ENCODE data around the gene GYG2.
"Not testable (repeated sequence)": the region's sequence is repeated elsewhere in the genome, so short reads cannot be mapped to it uniquely, and the experiment has no call there.

Gene GYG2

GRCh38 chrX:2874222-2875135 is 45.7 kb downstream of the GYG2 start:
- no peak for DNase-seq

- DNase-seq, result no peak
These were observed 46.4 kb downstream of the GYG2 start for GRCh38 chrX:2875136-2875481.

DNA sequence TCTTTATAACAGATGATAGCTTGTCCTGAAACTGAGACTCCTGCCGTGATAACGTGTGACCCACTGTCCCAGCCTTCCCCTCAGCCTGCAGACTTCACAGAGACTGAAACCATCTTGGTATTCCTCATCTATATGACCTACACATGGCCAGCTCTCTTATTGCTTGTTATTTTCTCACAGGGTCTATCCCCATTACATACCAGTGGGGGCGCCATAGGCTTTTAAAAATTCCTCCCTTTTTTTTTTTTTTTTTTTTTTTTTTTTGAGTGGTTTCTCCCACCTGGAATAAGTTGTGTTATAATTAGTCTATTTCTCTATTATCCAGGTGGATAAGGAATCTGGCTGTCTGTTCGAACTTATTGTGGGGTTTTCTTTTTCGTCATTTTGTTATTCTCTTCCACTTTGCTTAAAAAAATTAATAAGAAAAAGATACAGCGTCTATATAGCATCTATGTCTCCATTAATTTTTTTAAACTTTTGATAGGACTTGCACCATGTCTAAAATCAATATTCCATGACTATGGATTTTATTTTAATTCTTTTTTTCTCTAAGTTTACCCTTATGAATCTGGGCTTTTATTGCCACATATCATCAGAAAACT is 47.2 kb downstream of the GYG2 start:
- no peak for DNase-seq

GRCh38 chrX:2878563-2878962 is 49.8 kb downstream of the GYG2 start:
- no peak for DNase-seq

DNA sequence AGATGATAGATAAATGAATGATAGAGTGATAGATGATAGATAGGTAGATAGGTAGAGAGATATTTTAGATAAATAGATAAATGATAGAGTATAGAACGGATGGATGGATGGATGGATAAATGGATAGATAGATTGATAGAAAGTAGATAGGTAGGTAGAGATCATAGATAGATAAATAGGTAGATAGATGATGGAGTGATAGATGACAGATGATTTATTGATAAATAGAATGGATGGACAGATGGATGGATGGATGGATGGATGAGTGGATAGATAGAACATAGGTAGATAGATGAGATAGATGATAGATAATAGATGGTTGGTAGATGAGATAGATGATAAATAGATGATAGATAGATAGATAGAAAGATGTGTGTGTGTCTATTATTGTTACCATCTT is 50.9 kb downstream of the GYG2 start:
- no peak for DNase-seq

- DNase-seq, result no peak
These were observed 55.0 kb downstream of the GYG2 start for GRCh38 chrX:2883770-2884169.

DNA sequence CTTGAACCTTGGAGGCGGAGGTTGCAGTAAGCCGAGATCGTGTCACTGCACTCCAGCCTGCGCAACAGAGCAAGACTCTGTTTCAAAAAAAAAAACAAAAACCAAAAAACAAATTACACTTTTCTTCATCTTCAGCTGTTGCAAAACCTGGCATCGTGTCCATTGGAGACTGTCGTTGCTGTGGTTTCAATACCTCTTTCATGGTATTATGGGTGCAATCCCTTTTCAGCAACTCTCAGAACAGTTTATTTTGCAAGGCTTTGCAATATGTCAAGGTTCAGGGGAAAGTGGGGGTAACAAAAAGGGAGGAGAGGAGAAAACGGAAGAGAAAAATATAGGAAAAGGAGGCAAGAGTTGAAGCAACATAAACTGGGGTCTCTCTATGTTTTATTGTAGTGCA is 59.6 kb downstream of the GYG2 start:
- DNase-seq, result no peak

- no peak for DNase-seq
These were observed 60.4 kb downstream of the GYG2 start for GRCh38 chrX:2889045-2889605.

DNA sequence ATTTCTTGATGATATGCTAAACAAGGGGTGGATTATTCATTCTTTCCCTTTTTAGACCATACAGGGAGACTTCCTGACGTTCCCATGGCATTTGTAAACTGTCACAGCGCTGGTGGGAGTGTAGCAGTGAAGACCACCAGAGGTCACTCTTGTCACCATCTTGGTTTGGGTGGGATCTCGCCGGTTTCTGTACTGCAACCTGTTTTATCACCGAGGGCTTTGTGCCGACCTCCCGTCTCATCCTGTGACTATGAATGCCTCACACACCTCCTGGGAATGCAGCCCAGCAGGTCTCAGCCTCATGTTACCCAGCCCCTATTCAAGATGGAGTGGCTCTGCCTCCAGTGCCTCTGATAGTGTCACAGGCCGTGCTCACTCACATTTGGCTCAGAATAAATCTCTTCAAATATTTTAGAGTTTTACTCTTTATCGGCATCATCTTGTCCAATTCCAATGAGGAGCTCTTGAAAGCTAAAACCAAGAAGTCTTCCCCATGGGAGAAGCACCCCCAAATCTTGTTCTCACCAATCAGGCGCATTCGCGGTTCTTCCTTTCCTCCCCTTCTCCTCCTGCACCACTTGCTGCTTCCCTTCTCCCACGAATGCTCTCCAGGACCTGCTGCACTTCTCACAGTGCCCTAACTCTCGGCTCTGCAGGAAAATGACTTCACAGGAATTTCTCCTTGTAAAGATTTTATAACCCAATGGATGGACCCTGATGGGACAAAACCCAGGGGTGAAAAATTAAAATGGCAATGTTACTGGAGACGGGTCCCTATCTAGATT is 61.2 kb downstream of the GYG2 start:
- DNase-seq, result not testable (repeated sequence)

DNA sequence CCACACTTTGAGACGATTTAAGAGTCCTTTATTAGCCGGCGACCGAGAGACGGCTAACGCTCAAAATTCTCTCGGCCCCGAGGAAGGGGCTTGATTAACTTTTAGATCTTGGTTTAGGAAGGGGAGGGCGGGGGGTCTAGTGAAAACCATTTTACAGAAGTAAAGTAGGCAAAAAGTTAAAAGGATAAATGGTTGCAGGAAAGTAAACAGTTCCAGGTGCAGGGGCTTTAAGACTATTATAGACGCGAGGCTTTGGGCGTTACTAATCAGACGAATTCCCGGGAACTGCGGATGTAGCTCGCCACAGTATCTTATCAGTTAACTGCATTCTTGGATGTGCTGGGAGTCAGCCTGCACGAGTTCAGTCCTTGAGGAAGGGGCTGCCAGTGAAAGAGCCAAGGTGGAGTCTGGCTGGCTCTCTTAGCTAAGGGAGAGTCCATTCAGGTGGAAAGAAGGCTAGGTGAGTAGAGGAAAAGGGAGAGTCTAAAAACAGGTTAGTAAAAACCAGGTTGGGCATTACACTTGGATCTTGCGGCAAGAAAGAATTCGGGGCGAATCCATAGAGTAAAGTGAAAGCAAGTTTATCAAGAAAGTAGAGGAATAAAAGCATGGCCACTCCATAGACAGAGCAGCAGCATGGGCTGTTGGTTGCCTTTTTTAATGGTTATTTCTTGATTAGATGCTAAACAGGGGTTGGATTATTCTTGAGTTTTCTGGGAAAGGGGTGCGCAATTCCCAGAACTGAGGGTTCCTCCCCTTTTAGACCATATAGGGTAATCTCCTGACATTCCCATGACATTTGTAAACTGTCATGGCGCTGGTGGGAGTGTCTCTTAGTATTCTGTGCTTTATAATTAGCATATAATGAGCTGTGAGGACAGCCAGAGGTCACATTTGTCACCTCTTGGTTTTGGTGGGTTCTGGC is 62.1 kb downstream of the GYG2 start:
- DNase-seq, result not testable (repeated sequence)

DNA sequence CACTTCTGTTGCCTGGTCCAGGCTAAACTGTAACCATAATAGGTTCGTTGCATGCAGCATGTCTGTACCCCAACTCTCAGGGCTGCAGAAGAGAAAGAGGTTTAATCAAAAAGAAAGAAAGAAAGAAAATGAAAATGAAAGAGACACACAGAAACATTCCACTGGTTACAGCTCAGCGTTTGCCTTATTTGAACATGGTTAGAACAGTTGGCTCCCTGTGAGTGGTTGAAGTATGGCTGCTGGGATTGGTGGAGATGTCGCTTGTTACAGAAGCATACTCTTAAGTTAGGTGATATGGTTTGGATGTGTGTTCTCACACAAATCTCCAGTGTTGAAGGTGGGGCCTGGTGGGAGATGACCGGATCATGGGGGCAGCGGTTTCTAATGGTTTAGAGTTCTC is 64.1 kb downstream of the GYG2 start:
- DNase-seq, result no peak

DNA sequence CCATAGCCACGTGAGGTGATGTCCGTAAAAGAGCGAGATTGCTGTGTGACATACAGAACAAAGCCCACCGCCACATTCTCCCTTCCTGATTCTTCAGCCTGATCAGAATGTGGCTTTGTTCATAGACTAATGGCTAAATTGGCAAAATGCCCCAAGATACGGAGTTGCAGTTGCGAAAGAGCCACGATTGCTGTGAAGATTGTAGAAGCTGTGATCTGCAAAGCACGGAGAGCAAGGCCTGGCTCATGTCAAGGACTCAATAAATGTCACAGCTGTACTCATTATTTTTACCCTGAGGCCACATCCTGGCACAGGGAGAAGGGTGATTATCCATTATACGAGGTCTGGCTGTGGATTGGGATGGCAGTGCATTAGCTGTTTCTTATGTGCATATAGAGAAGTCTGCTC is 66.2 kb downstream of the GYG2 start:
- DNase-seq, result no peak

DNA sequence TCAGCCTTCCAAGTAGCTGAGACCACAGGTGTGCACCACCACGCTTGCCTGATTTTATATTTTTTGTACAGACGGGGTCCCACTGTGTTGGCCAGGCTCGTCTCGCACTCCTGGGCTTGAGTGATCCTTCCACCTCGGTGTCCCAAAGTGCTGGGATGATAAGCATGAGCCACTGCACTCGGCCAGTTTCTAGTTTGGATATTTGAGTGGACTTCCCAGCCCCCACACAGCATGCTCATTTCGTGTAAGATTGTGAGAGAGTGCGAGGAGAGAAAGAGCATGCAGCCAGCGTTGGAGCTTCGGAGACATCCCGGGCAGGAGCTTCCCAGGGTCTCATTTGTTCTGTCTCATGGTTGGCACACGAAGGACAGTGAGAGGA is 68.6 kb downstream of the GYG2 start:
- no peak for DNase-seq

DNA sequence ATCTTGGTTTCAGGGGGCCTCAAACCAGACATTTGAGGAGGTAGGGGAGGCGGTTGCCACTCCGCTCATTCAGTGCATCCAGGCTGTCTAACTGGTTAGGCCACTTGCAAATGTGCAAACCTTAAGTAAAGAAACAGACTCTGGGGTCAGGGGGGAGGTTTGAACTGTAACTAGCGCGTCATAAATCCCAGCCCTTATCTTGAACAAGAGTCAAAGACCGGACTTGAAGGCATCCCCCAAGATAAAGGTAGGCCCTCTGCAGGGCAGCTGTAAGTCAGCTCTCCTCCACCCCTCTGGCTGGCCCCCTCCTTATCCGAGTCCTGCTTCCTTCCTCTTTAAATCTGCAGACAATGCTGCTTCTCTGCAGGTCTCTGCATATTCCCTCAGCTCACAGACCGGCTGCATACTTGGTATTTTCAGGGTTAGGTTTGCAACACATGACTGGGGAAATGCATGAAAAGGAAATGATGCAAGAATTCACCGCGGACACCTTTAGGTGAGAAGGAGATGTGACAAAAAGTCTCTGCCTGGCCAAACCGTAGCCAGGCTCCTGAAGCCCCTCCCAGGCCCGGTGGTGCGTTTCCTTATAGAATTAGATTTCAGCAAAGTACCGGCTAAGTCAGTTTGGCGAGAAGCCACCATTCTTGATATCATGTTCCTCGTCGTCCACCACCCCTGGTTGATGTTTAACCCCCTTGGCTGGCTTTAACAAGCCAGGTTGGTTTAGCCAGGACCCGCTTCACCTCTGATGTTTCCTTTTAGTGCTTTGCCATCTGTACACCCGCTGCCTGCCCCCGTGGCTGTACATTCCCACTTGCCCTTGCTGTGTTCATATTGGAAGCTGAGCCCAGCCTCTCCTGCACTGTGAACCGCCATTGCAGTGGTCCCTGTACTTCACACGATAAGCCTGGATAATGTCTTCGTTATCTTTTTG is 69.2 kb downstream of the GYG2 start:
- DNase-seq, result not testable (repeated sequence)

DNA sequence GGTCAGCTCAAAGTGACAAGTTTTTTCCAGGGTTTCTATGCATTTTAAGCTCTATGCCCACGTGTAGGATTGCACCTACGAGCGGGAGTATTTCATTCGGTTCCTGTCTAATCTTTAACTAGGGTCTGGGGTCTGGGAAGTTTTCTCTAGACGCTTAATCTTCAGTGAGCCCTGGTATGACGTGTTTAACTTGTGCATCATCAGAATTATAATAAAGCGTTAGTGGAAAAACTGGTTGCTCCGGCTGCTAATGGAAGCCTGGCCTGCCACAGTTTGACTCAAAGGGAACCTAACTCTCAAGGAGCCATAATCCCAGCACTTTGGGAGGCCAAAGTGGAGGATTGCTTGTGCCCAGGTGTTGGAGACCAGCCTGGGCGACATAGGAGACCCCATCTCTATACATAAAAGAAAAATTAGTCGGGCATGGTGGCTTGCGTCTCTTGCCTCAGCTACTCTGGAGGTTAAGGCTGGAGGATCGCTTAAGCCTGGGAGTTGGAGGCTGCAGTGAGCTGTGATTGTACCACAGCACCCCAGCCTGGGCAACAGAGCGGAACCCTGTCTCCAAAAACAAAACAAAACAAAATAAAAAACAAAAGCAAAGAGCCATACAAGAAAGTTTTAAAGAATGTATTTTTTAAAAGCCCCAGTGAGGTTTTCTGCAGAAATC is 70.2 kb downstream of the GYG2 start:
- no peak for DNase-seq

DNA sequence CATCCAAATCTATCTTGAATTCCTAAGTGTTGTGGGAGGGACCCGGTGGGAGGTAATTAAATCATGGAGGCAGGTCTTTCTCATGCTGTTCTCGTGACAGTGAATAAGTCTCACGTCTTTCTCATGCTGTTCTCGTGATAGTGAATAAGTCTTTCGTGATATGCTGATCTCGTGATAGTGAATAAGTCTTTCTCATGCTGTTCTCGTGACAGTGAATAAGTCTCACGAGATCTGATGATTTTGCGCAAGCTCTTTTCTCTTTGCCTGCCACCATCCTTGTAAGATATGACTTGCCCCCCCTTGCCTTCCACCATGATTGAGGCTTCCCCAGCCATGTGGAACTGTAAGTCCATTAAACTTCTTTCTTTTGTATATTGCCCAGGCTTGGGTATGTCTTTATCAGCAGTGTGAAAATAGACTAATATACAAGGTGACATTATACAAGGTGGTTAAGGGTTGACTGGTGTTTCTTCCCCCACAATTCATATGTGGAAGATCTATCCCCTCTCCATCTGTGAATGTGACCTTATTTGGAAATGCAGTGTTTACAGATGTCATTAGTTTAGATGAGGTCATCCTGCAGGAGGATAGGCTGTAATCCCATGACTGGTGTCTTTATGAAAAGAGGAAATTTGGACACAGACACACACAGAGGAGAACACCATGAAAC is 72.8 kb downstream of the GYG2 start:
- no peak for DNase-seq

- no peak for DNase-seq
These were observed 74.1 kb downstream of the GYG2 start for GRCh38 chrX:2902841-2903240.

DNA sequence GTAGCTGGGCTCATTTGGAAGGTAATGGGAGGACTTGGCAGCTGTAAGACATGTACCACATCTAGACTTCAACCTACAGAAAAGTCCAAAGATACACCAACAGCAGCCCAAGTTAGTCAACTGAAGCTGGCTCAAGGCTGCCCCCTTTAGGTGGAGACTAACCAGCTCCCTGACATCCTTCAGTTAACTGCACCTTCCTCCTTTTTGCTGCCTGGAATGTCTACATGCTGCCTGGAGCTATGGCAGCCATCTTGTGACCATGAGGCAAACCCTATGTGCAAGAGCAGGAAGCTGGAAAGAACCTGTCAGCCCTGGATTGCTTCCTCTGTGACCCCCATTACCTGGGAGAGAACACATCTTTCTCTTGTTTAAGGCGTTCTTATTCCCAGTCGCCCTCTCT is 74.6 kb downstream of the GYG2 start:
- no peak for DNase-seq

- DNase-seq, result no peak
These were observed 78.6 kb downstream of the GYG2 start for GRCh38 chrX:2907295-2907694.

DNA sequence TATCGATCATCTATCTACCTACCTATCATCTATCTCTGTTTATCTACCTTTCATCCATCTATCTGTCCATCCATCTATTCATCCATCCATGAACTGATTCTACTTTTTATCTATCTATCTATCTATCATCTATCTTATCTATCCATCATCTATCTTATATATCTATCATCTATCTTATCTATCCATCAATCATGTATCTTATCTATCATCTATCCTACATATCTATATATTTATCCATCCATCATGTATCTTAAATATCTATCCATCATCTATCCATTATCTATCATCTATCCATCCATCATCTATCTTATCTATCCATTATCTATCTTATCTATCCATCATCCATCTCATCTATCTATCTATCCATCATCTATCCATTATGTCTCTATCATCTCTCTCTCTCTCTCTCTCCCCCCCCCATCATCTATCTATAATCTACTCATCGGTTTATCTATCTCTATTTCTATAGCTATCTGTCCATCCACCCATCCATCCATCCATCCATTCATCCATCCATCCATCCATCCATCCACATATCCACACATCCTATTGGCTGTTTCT is 79.5 kb downstream of the GYG2 start:
- DNase-seq, result no peak

Data from NCI-H2081 treated with DMSO at 0.1 percent for 48 hours (cell line).